HG03066 (cell line): ENCODE results near the gene TP53I13.

Experiments used
- ATAC-seq: cut with Tn5 transposase; IDR thresholded peaks from one replicate; pipeline ENCODE4 v1.9.1; 2021; ENCODE audit warnings: low read depth; ENCODE audit not compliant: unreplicated experiment

TP53I13 gene

DNA sequence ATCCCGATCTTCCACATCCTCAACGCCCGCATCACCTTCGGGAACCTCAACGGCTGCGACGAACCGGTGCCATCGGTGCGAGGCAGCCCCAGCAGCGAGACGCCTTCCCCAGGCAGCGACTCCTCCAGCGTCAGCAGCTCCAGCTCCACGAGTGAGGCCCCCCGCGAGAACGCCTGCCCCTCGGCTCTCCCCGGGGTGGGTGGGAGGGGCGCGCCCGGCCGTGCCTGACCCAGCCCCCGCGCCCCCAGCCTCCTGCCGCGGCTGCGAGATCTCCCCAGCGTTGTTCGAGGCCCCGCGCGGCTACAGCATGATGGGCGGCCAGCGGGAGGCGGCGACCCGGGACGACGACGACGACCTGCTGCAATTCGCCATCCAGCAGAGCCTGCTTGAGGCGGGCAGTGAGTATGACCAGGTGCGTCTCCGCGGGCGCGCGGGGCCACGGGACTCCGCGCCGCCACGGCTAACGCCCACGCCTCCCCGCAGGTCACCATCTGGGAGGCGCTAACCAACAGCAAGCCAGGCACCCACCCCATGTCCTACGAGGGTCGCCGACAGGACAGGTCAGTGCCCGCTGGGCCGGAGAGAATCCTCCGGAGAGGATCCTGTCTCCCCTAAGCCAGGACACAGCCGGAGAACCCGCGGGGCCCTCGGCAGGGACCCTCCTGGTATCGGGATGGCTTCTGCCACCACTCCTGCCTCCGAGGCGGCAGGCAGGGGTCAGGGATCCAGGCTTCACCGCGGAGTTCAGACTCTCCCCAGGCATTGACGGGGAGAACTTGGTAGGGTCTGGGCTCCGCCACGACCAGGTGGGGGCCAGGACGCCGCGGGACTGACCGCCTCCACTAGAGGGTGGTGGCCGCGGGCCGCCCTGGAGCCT is 44.1 kb downstream of the TP53I13 start:
- no peak for ATAC-seq

DNA sequence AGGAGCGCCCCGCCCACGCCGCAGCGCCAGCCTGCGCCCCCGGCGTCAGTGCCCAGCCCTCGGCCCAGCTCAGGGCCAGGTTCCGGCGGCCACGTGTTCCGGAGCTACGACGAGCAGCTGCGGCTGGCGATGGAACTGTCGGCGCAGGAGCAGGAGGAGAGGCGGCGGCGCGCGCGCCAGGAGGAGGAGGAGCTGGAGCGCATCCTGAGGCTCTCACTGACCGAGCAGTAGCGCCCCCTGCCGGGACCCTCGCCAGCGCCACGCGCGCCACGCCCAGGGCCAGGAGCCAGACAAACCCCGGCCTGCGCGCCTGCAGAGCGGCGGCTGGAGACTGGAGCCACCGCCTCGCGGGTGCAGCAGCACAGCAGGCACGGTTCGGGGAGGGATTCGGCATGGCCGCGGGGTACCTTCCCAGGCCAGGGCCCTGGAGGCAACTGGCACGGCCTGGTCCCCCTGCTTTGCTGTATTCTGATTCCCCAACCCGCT is 44.9 kb downstream of the TP53I13 start:
- no peak for ATAC-seq

DNA sequence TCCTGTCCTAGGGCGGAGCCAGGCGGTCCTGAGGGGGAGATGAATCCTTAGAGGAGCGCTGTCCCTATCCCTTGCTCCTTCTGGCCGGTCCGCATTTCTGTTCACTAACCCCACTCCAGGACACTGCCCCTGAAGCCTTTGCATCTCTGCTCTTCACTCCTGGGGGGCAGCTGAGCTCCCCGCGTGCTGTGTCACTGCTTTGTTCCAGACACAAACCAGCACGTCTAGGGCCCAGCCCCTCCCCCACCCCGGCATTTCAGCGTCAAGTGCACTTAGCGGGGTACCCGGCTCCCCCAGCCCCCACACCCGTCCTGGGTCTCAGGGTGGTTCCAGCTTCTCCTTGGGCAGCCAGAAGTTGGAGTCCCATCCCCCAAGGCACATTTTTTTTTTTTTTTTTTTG is 45.4 kb downstream of the TP53I13 start:
- ATAC-seq = no peak

DNA sequence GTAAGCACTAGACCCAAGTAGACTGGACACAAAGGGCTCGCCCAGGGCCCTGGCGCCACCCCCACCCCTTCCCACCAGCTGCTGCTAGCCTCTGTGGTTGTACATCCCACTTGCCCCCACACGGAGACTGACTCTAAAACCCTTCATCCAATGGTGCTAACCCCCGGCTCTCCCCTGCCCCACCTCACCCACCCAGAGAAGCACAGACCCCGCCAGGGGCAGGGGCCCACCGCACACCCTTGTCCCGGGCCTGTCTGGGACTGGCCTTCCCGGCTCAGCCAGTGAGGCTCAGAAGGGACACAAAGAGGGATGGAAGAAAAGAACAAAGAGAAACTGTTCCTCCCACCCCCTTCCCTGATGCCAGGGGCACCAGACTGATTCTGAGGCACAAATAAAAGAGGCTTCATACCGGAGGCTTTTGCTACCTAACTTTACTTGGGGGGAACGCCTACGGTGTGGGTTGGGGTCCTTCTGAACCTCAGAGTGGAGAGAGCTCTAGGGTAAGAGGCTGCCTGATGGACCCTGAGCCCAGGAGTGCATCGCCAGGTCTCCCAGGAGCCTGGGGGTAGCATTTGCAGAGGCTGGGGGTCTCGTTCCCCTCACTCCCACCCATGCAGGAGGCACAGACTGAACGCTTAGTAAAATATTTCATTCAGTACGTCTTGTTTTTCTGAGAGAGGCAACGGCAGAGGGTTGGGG is 46.0 kb downstream of the TP53I13 start:
- ATAC-seq = no peak

DNA sequence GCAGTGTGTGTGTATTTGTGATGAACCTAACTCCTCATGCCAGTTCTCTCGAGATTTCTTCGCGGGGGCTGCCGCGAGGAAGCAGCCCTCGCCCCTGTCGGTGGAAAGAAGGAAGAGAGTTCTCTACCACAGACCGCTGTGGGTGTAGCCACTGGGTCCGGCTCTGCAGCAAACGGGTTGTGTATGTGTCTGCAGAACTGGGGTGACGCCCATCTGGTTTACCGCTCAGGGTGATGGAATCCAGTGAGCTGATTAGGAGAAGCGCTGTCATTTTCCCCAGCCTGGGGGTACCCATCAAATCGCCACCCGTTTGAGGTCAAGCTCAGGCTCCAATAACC is 46.5 kb downstream of the TP53I13 start:
- no peak for ATAC-seq

DNA sequence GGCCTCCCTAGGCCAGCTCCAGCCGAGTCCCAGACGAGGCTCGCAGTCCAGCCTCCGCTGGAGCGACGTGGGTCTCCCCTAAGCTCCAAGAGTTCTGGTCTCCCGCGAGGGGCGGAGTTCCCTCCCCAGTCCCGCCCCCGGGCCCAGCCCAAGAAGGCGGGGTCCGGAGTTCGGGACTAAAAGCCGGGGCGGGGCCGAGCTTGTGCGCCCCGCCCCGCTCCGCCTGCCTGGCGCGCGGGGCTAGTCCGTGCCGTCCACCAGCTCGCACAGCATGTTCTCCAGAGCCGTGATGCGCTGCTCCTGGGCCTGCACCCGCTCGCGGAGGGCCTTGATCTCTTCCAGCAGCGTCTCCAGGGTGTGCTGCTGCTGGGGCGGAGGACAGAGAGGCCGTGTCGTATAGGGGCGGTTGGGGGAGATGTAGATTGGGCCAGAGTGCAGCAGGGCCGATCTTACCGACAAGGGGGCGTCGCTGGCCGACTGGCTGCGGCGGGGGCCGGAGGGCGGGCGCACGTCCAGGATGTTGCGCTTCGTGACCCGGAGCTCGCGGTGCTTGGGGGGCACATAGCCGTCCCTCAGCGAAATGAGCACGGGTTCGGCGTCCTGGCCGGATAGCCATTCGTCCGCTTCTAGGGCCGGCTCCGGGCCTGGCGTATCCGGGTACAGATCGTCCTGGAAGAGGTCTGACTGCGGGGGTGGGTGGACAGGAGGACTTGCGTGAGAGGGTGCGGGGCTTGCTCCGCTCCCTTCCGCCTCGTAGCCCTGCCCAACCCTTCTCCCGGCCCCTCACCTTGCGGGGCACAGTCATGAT is 47.2 kb downstream of the TP53I13 start:
- ATAC-seq = no peak

DNA sequence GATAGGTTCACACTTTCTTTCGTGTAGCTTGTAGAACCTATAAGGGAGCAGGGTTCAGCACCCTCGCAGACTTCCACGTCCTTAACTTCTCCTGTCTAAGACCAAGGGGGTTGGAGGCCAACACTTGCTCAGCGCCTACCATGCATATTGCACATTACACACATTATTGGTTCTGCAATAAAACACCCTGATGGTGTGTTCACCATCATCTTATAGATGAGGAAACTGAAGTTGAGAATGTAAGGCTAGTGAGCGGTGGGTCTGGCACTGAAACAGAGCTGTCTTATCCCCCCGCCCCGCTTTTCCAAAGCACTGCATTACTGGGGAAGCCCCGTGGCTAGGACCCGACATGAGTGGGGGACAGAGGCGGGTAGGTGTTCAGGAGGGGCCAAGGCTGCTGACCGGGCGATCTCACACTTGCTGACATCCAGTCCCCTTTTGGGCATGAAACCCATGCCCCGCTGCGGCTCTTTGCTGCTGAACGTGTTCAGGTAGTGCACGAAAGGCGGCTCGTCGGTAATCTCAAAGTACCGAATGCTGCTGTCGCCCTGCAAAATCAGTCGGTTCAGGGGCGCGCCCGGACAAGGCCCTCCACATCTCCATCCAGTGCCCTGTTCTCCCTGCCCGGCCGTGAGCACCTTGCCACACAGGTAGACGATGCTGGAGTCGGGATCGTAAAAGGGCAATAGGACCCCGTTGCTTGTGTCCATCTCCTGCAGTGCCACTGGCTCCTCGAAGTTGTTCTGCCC is 48.0 kb downstream of the TP53I13 start:
- ATAC-seq = no peak

DNA sequence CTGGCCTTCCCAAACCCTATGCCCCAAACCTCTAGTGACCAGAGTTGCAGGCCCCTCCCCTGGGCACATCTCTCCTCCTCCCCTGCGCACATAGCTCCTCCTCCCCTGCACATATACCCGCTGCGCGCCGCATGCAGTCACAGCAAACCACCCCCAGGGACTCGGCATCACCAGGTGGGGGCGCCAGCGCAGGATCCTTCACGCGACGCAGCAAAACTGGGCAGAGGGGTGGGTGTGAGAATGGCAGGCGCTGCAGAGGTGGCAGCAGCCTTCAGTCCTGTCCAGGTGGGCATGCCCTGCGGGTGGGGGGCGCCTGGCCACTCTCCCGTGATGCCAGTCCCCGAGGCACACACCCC is 48.6 kb downstream of the TP53I13 start:
- ATAC-seq = peak; percentile 40

DNA sequence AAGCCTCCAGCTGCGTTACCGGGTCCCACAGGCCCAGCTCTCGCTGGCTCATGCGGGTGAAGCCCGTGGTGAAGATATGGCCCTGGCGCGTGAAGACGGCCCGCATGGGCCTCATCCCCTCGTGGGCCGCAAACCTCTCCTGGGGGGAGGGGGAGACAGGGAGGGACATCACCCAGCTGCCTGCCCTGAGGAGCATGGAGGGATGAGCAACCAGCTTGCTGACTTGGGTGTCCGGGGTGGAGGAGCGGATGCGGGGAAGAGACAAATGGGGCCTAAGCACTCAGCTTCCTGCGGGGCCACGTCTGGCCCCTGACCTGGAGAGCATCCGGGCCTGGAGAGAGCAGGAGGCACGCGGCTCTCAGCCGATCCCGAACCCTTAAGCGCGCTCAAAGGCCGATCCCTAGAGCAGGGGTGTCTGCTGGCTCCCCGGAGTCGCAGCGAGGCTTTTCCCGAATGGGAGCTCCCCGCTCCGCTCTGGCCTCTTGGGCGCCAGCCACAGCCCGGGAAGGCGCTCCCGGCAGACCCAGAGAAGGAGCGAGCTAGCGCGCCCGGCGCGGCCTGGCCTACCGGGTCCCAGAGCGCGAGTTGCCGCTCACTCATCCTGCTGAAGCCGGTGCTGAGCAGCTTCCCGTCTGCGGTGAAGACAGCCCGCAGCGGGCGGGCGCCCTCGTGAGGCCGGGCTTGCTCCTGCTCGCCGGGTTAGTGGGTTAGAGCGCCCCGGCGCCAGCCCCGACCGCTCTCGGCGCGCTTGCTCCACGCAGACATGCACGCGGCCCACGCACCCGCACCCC is 49.2 kb downstream of the TP53I13 start:
- ATAC-seq = peak; percentile 2

DNA sequence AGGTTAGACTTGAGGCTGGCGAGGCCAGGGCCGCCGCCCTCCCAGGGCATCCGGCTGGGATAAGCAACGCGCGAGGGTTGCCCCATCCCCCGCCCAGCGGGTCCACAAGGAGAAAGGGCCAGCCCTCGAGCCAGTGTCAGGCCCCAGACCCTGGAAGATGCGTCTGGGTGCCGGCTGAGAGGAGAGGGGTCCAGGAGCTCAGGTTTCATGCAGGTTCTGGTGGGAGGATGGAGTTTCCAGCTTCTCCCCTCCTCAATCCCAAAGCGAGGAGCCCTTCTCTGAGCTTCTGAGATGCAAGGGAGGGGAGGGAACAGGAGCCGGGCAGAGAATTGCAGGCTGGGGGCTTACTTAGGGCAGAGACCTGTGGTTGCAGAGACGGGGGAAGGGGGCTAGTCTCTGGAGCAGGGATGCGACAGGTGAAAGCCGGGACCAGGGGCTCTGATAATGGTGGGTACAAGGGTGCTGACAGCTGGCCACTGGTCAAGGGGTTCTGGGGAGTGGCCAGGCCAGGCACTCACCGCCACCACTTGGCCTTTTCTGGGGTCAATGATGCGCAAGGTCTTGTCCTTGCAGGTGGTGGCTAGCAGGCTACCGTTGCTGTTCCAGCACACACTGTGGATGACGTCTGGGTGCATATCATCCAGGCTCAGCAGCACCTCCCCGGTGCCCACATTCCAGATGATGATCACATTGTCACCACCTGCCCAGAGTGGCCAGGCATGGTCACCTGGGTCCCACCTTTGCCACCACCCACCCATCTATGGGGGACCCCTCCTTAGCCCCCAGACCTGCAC is 50.0 kb downstream of the TP53I13 start:
- no peak for ATAC-seq

DNA sequence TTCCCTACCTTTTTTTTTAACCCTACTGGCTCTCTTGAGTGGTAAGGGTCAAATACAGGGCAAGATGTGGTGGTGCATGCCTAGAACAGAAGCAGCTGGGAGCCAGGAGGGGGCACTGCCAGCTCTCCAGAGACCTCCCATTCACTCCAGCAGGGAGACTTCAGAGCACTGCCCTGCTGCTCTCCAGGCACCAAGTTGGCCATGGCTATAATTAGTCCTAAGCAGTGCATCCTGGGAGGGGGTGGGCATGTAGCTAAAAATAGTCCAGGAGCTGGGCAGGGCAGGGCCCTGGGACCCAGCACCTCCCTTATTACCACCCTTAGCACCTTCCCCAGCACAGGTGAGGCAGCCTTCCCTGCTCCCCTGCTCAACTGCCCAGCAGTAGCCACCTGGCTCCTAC is 50.8 kb downstream of the TP53I13 start:
- no peak for ATAC-seq

DNA sequence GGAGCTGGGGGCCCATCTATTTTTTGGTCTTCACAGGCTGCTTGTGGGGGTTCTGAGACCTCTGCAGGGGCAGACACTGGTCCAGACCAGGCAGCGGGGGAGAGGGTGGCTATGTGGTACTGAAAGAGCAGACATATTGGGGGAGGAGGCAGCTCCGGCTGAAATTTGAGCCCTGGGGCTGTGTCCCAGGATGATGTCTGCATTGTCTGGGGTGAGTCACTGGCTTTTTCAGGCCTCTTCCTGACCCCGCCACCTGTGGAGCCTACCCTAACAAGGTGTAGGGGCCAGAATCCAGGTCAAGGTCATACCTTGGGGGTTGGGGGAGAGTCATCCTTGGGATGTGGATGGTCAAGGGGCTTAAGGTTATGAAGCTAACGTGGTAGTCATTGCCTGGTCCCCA is 51.8 kb downstream of the TP53I13 start:
- no peak for ATAC-seq

DNA sequence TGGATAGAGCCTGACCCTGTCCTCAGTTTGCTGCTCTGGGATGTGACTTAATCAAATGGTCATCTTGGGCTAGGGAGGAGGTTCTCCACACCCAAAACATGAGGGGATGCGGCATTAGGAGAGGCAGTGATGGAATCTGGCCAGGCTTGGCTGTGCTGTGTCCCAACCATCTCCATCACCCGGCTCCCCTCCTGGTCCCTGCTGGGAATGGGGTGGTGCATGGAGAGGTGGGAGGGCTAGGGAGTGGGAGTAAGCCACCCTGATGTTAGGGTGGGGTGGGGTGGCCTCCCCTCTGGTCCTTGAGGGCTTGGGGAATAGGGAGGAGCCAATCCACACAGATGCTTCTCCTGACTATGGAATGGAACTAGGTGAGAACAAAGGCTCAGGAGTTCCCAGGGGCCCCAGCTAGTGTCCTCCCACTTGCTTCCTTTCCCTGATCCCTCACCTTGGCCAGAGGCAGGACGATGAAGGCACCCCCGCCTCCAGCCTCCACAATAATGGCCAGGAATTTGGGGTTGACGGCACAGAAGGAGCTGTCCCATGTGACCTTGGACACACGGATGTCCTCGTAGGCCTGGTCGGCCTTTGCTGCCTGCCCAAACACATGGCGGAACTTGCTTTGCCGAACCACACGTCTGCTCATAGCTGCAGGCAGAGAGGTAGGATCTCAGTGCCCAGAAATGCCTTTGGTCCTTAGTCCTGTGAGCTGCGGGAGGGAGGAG is 52.4 kb downstream of the TP53I13 start:
- no peak for ATAC-seq

DNA sequence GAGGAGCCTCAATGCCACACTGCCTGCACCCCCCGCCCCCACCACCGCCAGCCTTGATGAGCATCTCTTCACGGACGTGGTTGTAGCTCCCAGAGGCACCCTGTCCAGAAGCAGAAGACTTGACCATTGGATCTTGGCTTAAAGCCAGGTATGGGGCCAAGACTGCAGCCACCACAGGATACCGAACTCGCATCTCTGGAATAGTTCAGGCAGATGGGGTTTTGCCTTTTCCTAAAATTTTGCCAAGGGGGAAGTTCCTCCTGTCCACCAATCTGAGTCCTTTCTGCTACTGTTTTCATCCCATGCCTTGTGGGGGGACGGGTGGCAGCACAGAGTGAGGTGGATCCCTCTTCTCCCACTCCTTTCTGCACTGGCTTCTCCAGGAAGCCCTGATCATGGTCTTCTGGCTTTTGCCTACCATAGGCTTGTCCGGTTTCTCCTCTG is 53.3 kb downstream of the TP53I13 start:
- no peak for ATAC-seq
